GM19025 (cell line): Measurements from ENCODE around the gene WWOX.

Experiments
- ATAC-seq: cut with Tn5 transposase; IDR thresholded peaks from one replicate; pipeline ENCODE4 v1.9.1; 2021; ENCODE audit warnings: mild to moderate bottlenecking, low read depth, moderate library complexity; ENCODE audit not compliant: unreplicated experiment

WWOX gene

DNA sequence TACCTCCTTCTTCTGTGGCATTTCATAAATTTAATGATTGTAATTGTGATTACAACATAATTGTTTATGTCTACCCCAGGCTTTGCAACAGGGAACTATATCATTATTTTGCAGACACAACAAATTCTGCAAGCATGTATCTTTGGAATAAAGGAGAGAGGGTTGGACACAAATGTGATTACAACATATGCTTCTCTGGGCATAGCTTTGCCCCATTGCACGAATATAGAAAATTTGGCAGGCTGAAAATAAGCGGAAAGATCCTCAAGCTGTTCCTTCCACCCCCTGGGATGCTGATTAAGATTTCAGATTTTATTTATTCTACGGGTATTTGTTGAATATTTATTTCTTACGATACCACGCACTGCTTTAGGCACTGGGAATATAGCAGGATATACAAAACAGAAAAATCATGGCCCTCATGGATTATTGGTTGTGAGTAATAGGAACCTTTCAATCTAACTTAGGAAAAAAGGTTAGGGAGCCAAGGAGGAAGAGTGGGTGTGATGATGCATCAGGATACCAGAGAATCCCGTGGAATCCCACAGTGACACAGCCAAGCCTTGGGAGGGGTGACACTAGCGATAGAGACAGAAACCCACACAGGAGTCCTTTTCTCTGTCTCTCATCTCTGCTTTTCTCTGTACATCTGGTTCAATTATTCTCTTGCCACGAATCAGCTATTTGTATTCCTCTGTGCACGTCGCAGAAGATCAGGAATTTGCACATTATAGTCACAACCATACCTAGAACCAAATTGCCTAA lies 980.4 kb downstream of the WWOX start:
- no peak for ATAC-seq

- ATAC-seq, result no peak
Observed at GRCh38 chr16:79081297-79082066, 982.0 kb downstream of the WWOX start.

DNA sequence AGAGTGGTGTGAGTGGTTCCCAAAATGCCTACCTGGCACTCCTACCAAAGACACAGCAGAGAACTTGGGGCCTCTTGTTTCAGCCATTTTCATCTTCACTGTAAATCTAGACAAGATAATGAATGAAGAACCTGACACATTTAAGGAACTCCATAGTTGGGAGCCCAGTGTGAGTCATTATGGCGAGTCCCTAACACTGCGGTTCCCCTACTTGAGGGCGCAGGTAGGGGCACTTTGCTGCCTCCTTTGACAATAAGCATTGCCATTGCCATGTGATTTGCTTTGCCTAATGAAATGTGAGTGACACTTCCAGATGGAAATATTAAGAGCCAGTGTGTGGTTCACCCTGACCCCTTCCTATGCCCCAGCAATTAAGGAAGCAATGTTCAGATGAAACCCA lies 983.5 kb downstream of the WWOX start:
- no peak for ATAC-seq

- no peak for ATAC-seq
Observed at GRCh38 chr16:79083508-79084299, 984.2 kb downstream of the WWOX start.

DNA sequence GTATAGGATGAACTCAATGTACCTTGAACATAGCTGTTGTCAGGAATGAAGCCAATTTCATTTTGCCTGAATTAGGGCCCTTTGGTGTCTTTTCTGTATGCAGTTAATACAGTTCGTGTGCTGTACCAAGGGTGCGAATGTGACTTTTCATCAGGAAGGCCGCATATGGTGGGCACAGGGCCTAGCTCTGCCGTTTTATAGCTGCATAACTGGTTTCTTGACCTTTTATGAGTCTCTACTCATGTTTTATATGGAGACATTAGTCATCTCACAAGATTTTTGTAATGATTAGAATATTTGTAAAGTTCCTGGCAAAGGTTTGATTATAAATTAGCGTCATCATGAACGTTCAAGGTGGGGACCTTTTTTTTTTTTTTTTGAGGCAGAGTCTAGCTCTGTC lies 989.5 kb downstream of the WWOX start:
- no peak for ATAC-seq

DNA sequence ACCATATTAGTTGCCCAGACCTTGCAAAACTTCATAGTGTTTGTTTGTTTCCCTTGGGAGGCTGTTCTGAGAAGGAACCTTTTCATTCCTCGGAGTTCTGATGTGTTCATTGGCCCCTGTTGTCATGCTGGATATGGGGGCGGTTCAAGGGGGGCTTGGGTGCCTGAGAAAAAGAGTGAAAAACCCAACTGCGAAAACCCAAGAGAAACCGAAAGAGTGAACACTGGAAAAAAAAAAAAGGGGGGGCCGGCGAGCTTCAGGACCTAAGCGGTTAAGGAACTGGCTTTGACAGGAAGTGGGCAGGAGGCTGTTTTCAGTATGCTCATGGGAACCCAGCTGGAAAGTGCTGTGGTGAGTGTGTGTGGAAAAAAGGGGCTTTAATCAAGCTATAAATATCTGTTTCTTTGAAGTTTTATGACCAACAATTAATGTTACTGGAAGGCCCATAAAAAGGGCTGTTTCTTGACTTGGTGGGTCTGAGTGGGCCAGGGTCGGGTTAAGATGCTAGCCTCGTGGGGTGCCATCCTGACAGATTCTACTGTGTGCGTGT lies 990.4 kb downstream of the WWOX start:
- ATAC-seq, result no peak

GRCh38 chr16:79090966-79091365 lies 991.5 kb downstream of the WWOX start:
- ATAC-seq, result no peak

GRCh38 chr16:79092846-79093245 lies 993.4 kb downstream of the WWOX start:
- no peak for ATAC-seq

GRCh38 chr16:79093554-79093967 lies 994.1 kb downstream of the WWOX start:
- no peak for ATAC-seq

GRCh38 chr16:79096246-79096645 lies 996.8 kb downstream of the WWOX start:
- no peak for ATAC-seq

DNA sequence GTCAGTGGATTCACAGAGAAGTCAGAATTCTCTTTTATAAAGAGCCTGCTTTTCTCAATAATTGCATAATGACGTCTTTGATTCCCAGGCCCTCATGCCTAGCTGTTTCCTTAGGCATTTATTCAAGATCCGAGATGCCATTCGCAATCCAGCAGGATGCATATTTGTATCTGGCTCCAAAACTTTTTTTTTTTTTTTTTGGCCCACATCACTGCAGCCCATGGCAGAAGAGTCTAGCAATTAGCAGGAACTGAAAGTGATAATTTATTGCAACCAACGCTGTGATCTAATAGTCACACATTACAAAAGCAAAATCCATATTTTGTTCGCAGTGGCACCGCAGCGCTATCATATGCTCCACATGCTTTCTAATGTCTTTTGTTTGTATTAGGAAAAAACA lies 997.7 kb downstream of the WWOX start:
- no peak for ATAC-seq

DNA sequence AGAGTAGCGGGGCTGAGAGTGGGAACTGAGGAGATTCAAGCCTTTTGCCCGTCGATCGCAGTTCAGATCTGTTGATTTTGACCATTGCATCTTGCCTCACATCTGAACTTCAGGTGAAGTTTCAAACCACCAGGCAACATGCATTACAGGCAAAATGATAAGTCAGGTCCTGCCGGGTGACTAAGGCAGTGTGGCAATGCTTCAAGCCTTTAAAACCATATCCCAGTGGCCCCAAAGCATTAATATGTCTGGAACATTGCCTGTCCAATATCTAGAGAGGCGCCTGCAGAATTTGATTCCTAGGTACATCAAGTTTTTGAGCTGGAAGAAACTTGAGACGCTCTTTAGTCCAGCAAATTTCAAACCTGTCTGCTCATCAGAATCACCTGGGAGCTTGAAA lies 998.3 kb downstream of the WWOX start:
- no peak for ATAC-seq

GRCh38 chr16:79098907-79099306 lies 999.5 kb downstream of the WWOX start:
- no peak for ATAC-seq

DNA sequence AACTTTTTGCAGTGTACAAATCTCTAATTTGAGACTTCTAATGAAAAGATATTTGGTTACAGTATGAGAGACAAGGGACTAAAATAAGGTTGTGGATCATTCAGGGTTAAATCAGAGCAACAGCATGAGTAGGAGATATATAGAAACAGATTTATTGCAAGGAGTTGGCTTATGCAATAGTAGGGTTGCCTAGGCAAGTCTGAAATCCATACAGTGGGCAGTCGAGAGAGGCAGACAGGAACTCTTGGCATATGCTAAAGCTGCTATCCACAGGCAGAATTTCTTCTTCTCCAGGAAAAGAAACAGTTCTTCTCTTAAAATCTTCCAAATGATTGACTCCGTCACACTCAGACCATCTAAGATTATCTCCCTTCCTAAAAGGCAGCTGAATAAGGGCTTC lies 1000.3 kb downstream of the WWOX start:
- no peak for ATAC-seq

DNA sequence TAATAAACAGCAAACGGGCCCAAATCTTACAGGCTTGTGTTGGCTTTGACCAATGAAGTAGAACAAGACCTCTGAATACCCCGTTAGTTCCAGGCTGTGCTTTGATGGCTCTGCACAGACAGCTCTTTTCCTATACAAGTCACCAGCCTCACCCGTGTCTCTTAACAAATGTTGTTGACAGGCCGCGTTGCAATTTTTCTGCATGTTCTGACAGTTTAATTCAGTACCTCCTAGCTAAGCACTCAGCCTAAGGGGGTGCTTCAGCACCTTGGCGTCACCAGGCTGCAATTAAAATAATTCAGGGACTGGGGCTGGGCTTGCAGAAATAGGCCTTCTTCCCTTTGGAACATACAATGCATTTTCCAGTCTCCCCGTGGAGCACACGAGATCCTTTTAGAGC lies 1001.0 kb downstream of the WWOX start:
- ATAC-seq, result no peak

DNA sequence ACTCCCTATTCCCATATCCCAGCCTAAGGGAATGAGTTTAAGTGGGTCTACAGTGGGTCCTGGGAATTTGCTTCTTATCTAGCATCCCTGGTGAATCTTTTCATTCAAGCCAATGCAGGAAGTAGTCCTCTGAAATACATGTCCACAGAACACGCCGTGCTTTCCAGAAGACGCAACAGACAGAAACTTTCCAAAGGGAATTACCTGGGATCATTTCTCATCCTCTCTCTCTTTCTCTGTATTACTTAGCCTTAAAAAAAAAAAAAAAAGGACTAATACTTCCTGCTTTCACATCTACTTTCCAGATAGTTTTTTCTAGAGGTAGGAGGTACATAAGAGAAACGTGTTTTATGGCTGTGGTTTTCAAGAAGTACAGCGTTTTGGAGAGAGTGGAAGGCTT lies 1002.0 kb downstream of the WWOX start:
- ATAC-seq, result no peak

DNA sequence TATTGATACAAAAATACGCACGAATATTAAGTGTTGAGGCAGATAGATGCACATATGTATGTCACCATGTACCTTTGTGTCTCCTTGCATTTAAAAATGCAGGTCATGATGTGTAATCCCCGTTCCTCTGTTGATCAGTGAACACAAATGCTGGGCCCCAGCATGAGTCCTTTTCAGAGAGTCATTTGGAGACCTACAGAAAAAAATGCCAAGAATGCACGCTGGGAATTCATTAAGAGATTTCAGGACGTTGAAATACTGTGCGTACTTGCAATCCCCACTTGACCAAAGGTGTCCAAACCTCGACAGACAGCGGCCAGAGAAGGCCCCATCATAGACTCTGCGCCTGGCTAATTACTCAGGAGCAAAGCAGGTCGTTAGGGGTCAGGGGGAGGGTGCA lies 1005.1 kb downstream of the WWOX start:
- ATAC-seq, result no peak

DNA sequence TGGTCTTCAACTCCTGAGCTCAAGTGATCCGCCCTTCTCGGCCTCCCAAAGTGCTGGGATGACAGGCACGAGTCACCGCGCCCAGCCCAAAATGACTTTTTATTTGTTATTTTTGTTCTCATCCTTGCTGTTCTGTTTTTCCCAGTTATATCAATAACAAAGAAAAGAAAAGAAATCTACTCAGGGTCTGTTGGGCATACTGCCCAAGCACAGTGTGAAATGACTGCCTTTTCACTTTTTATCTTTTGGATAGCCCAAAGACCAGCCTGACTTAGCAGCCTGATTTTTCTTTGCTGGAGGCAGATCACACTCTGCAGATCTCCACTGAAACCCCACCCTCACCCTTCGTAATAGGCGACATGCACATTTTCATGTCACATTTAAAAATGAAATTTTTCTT lies 1007.8 kb downstream of the WWOX start:
- no peak for ATAC-seq

DNA sequence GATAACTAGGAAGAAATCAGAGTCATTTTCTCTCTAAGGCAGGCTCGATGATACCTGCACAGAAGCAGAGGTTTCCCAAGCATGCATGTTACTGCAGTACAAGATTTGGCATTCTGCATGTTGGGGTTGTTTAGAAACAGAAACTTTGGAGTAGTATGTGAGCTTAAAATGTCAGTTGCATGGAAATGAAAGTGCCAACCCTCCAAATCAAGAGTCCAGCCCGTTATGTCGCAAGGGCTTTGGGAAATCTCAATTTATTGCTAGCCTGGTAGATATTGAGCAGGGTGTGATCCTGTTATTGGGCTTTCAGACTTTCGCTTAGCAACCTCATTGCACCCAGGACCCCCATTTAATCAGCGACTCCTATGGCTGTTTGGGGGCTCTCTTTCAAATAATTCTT lies 1010.3 kb downstream of the WWOX start:
- no peak for ATAC-seq

- no peak for ATAC-seq
Observed at GRCh38 chr16:79110242-79110641, 1010.8 kb downstream of the WWOX start.

- no peak for ATAC-seq
Observed at GRCh38 chr16:79110953-79111352, 1011.5 kb downstream of the WWOX start.
